PFSK-1 (cell line): Measurements from ENCODE around the gene CDK6.

Experiments
- POLR2AphosphoS5 ChIP-seq: IDR thresholded peaks from 2 replicates; pipeline ENCODE4 v1.6.1; 2012; ENCODE audit warnings: low read depth, mild to moderate bottlenecking, control low read depth, low read length, moderate library complexity
- REST ChIP-seq, 2 experiments: IDR thresholded peaks; 2 replicates each; pipeline versions ENCODE4 v1.6.1 to v1.8.0; 2011 to 2012; ENCODE audit warnings: low read depth in 2 of 2, low read length in 2 of 2, control low read depth in 1 of 2, inconsistent platforms in 1 of 2, mild to moderate bottlenecking in 1 of 2, moderate library complexity in 1 of 2; ENCODE audit not compliant: insufficient read depth in 1 of 2
- TAF1 ChIP-seq: IDR thresholded peaks from 2 replicates; pipeline ENCODE4 v1.6.1; 2012; ENCODE audit warnings: low read length, control low read depth, borderline replicate concordance; ENCODE audit not compliant: insufficient read depth

GRCh38 chr7:92614660-92615174 lies 221.7 kb downstream of the CDK6 start:
- TF ChIP-seq REST (IDR thresholded peaks at IDR 0.05; ENCODE audit: insufficient read depth in 1 of 2, low read depth in 2 of 2, low read length in 2 of 2) (no peak), POLR2AphosphoS5 (no peak), TAF1 (no peak)
